GM18519 (cell line): ENCODE results near the gene YJU2.
"Not testable (repeated sequence)": the region's sequence is repeated elsewhere in the genome, so short reads cannot be mapped to it uniquely, and the experiment has no call there.

ENCODE experiments used
- ATAC-seq: cut with Tn5 transposase; IDR thresholded peaks from one replicate; pipeline ENCODE4 v1.9.1; 2021; ENCODE audit warnings: mild to moderate bottlenecking, moderate library complexity; ENCODE audit not compliant: unreplicated experiment, low FRiP score

YJU2 gene

DNA sequence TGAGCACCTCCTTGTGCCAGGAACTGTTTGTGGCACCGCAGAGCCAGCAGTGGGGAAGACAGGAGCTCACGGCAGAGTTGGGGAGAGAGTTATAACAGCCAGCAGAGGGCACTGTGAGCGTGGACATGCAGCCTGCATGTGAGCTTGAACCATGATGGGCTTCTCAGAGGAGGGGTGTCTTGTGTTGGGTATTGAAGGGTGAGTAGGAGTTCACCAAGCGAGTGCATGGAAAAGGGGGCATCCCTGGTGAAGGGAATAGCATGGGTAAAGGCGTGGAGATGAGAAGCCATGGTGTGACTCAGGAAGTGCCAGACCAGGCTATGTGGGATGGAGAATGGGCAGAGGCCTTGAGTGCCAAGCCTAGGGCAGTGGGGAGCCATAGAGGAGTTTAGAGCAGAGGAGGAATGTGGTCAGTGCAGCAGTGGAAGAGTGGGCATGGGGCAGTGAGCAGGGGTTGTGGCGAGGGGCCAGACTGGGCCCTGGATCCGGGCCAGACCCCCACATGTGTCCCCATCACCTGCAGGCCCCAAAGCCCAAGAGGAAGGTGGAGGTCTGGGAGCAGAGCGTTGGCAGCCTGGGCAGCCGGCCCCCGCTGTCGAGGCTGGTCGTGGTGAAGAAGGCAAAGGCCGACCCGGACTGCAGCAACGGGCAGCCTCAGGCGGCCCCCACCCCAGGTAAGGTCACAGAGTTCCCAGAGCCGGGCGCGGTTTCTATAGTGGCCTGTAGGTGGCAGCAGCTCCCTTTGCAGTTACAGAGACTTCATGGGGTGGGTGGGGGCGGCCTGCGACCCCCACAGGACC is 20.4 kb downstream of the YJU2 start:
- ATAC-seq: no peak

DNA sequence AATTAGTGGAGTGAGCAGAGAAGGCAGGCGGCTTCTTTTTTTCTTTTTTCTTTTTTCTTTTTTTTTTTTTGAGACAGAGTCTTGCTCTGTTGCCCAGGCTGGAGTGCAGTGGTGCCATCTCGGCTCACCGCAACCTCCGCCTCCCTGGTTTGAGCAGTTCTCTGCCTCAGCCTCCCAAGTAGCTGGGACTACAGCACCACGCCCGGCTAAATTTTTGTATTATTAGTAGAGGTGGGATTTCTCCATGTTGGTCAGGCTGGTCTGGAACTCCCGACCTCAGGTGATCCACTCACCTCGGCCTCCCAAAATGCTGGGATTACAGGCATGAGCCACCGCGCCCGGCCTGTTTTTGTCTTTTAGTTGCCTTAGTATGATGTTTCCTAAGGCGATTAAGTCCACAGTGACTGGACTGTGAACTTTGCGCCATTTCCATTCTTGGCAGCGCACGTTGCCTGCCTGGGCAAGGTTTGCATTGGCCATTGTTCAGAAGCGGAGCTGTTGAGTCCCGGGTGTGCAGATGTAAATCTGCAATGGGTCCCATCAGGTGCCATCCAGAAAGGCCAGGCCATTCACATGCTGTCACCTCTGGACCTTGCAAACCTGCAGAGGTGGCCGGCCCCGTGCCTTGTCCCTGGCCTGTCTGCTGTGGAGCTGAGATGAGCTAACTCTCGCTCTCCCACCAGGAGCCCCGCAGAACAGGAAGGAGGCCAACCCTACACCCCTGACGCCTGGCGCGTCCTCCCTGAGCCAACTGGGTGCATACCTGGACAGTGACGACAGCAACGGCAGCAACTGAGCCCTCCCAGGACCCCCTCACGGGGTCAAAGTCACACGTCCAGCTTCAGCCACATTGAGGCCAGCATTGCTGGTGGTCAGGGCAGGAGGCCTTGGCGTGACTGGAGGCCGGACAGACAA is 21.3 kb downstream of the YJU2 start:
- no peak for ATAC-seq

DNA sequence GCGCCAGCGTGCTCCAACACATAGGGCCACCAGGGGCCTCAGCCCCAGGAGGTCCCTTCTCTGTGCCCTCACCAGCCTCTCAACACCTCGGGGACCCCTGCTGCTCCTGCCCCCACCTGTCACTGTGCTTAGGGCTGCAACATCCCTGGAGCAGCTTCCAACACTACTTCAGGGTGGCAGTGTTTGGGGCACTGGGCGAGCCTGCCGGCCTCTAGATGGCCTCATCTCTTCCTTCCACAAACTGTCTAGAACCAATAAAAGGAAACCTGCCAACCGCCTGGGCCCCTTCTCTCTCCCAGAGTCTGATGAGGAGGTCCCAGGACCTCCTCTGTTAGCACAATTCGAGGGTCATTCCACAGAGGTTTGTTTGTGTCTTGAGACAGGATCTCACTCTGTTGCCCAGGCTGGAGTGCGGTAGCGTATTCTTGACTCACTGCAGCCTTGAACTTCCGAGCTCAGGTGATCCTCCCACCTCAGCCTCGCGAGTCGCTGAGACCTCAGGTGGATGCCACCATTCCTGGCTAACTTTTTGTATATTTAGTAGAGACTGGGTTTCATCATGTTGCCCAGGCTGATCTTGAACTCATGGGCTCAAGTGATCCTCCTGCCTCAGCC is 22.0 kb downstream of the YJU2 start:
- ATAC-seq: no peak

DNA sequence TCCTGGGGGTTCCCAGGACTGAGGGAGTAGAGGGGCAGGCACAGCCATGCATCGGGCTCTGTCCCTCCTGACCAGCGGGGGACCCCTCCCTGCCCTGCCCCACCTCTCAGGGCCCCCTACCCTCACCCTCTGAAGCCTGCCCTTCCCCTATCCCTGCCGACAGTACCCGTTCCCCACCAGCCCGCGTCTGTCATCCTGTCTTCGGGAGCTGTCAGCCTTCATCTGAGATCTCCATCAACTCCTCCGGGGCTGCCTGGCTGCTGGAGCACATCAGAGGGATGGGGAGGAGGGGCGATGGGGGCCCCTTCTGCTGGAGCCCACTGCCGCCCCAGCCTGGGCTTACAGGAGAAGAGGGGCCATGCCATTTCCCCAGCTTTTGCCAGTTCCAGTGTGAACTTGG is 26.0 kb downstream of the YJU2 start:
- no peak for ATAC-seq

DNA sequence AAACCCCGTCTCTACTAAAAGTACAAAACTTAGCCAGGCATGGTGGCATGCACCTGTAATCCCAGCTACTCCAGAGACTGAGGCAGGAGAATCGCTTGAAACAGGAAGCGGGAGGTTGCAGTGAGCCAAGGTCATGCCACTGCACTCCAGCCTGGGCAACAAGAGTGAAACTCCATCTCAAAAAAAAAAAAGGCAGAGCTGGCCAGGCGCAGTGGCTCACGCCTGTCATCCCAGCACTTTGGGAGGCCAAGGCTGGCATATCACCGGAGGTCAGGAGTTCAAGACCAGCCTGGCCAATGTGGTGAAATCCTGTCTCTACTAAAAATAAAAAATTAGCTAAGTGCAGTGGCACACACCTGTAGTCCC is 27.4 kb downstream of the YJU2 start:
- ATAC-seq: not testable (repeated sequence)

DNA sequence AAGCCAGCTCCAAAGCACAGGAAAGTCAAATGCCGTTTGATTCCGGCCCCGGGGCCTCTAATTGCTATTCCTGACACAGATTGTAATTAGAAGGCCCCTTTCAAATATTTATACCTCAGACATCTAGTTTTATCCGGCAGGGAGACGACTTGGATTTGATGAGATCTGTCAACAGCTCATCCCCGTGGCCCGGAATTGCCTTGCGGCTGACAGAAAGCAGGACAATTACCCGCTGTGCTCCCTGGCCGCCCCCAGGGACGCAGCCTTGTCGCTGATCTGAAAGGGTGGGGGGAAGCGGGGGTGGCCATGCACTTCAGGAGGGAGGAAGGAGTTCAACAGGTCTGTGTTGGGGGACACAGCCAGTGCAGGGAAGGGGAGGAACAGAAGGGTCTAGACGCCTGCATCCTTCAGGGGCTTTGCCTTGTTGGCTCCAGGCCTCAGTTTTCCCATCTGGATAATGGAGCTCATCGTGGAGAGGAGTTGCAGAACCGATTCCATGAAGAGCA is 30.4 kb downstream of the YJU2 start:
- no peak for ATAC-seq

DNA sequence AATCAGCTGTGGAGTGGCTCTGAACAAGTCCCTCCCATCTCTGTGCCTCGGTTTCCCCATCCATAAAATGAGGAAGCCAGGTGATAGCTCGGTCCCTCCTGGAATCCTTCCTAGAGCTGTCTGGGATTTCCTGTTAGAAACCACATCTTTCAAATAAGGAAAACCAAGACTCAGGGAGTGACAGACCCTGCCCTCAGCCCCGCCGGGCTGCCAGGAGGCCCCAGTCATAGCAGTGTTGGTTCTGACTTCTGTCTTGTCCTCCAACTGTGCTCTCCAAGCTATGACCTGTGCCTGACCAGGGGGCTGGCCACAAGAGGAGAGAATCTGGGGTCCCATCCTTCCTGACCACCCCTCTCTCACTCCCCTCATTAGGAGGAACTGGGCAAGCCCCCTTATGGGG is 31.1 kb downstream of the YJU2 start:
- no peak for ATAC-seq

DNA sequence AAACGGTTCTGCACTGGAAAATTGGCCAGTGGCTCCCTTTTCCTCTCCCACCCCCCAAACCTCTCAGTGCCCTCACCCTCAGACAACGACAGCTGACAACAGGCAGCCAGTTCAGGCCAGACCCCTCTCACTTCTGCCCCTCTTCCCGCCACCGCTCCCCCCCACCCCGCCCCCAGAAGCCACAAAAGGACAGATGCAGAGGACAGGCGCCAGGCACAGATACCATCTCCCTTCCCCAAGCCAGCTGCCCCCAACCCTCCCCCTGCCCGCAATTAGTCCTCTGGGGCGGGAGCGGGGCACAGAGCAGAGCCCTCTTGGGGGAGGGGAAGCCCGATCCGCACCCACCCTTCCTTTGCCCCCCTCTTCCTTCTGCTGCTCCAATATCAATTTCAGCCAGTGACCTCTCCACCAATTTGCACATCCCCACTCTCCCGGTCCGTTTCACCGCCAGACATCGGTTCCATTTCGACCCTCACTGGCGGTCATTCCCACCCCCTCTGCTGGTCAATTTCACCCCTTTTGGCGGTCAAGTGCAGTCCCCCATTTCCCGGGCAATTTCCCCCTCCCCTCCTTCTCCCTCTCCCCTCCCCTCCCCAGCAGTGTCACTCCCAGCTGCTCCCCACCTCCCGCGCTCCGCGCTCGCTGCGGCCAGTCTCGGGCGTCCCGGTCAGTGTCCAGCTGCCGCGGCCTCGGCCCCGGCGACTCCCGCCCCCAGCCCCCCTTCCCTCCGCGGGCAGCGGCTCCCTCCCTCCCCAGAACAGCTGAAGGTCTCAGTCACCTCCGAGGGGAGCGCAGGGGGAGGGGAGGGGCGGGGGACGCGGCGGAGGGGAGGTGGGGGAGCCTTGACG is 31.8 kb downstream of the YJU2 start, which contains the start of gene SHD:
SHD (plus strand) TSS at position 848 of the 848 bp plus-strand sequence. CDS start 798 bp downstream, outside the sequence.
- no peak for ATAC-seq

DNA sequence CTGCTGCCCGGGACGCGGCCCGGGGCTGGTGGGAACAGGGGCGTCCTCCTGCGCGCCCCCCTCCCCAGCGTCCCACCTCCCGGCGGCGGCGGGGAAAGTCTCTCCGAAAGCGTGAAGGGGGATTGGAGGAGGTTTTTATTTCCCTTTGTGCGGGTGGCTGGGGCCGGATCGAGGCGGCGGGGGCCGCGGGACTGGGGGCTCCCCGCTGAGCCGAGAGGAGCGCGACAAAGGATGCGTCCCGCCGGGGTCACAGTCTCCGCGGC is 32.3 kb downstream of the YJU2 start:
- no peak for ATAC-seq

DNA sequence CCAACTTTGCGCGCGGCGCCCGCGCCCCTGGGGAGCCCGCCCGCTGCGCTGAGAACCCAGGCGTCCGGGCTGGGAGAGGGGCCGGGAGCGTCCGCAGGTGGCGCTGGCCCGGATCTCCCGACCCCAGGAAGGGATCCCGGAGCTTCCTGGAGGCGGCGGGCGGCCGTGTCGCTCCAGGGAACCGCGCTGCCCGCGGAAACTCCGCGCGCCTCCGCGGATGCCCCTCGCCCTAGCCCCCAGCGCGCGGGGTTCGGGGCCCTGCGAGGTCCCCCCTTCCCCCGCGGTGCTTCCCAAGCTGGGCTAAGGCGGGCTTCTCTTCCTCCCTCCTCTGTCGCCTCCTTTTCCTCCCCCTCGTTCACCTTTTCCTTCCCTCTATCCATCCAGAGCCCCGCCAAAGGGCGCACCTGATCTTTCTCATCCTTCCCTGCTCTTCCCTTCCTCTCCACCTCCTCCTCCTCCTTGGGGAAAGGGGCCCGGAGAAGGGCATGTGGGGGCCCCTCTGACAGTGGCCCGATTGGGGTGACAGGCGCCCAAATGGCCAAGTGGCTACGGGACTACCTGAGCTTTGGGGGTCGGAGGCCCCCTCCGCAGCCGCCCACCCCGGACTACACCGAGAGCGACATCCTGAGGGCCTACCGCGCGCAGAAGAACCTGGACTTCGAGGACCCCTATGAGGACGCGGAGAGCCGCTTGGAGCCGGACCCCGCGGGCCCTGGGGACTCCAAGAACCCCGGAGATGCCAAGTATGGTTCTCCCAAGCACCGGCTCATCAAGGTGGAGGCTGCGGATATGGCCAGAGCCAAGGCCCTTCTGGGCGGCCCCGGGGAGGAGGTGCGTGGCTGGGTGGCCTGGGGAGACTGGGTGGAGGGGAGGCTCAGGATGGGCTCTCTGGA is 32.9 kb downstream of the YJU2 start:
- ATAC-seq: no peak

DNA sequence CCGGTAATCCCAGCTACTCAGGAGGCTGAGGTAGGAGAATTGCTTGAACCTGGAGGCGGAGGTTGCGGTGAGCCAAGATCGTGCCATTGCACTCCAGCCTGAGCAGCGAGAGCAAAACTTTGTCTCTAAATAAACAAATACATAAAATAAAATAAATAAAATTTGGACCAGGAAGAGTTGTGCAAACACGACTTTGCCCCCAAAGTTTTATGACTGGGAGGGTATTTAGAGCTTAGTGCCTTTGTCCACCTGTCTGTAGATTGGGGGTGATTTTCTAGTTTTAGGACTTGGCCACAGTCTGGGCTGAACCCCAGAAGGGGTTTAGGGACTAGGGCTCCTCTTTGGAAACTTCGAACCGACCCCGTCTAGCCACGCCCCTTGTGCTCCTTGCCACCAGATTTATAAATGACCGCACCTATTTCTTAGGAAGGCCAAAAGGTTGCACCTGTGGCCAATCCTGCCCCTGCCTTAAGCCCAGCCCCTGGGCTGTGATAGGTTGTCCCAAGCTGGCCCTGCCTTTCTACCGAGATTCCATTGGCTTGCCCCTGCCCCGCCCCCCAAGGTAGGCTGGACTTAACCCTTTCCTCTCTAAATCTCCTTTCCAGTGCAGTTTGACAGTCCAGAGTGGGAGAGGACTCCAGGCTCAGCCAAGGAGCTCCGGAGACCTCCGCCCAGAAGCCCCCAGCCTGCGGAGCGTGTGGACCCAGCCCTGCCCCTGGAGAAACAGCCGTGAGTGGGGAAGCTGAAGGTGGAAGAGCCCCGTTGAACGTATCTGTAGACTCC is 37.5 kb downstream of the YJU2 start:
- ATAC-seq: no peak

DNA sequence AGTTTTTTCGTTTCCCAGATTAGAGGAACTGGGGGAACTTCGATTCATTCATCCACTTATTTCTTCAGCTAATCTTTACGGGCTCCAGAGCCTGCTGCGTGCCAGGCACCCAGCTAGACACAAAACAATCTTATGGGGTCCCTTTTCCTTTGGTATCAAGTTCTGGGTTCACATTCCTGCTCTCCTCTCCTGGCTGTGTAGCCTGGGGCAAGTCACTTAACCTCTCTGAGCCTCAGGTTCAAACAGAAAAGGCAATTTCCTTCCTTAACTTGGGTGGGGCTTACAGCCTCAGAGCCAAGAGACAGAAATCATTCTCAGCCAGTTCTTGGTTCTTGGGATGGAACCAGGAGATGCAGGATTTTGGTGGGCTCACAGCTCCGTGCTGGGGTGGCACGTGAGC is 38.1 kb downstream of the YJU2 start:
- no peak for ATAC-seq

DNA sequence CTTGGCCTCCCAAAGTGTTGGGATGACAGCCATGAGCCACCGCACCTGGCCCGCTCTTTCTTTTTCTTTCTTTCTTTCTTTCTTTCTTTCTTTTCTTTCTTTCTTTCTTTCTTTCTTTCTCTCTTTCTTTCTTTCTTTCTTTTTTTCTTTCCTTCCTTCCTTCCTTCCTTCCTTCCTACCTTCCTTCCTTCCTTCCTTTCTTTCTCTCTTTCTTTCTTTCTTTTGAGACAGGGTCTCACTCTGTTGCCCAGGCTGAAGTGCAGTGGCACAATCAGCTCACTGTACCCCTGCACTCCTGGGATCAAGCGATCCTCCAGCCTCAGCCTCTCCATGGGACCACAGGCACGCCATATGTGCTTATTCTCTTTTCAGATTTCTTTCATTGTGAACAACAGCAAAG is 39.3 kb downstream of the YJU2 start:
- not testable (repeated sequence) for ATAC-seq

DNA sequence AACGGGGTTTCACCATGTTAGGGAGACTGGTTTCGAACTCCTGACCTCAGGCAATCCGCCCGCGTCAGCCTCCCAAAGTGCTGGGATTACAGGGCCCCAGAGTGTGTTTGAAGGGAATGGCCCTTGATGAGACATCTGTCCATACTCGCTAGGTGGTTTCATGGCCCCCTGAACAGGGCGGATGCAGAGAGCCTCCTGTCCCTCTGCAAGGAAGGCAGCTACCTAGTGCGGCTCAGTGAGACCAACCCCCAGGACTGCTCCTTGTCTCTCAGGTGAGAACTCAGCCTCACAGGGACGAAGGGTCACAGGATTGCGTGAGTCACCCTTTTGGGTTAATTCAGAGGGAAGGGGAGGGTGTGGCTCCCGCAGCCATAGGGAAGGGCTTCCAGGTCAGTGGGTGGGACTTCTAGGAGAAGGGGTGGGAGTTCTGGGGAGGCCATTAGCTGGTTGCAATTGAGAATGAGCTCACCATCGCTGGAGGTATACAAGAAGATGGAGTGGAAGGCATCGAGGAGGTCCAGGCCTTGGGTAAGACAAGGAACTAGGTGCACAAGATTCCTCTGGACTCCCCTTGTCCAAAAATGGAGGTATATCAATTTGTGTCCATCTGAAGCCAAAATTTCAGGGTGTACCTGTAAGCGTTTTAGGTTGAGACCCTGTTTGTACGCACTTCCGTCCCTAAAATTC is 41.4 kb downstream of the YJU2 start:
- ATAC-seq: no peak

DNA sequence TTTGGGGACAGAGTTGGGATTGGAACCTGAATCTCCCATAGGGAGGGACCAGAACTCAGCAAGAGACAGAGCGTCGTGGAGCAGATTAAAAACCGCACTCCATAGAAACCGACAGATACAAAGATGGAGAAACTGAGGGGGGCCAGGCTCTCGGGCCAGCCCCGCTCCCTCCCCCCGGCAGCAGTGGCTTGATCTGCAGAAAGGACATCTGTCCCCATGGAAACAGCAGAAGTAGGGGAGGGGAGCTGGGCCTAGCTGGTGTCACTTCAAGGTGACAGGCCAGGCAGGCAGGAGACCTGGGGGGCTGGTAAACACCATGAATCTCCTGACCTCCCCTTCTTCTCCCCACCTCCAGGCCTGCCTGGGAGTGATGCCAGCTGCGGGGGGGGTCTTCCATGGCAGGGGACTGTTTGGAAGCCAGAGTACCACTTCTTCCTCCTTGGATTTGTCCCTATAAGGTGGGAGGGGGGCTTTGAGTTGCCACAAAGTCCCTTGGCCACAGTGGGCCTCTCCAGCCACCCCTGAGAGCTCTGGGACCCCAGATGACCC is 44.4 kb downstream of the YJU2 start:
- no peak for ATAC-seq

DNA sequence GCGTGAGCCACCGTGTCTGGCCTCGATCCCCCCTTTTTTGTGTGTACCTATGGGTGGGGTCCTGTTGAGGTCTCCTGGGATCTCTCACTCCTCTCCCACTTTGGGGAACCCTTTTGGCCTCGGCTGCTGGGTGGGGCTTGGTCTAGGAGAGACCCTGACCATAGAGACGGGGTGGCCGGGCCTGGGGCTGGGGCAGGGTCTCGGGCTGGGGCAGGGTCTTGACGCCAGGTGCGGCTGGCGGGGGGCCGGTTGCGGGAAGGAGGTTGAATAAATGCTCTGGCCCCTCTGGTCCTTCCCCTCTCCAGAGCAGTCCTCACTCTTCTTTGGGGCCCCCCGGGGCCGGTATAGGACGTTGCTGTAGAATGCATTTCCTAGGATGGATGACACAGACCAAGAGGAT is 45.6 kb downstream of the YJU2 start:
- no peak for ATAC-seq

DNA sequence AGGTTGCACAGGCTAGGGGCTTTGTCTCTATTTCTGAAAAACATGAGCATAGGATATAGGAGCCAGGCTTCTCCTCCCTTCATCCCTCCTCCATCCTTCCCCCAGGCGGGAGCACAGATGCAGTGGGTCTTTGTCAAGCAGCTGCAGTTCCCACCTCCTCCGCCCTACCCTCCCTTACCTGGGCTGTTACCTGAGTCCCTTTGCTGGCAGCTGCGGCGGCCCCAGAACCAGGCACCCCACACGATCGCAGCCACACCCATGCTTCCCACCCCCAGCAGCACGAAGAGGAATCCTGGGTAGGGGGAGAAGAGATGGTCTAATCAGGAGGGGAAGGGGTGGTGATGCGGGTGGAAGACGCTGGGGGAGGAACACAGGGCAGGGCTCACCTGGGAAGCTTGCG is 47.5 kb downstream of the YJU2 start:
- ATAC-seq: no peak
